ENCODE results near the gene APOBEC3B. TPM values are rescaled to one million over a fixed set of nuclear protein-coding genes. Genes with fewer than 3 reads are reported as not detected.
"Not testable (repeated sequence)": the region's sequence is repeated elsewhere in the genome, so short reads cannot be mapped to it uniquely, and the experiment has no call there.

APOBEC3B gene
- polyA plus RNA-seq, 1 donor from 2014 or later: 7.0 TPM

GRCh38 chr22:39031434-39032295 lies 49.5 kb downstream of the APOBEC3B start:
- not testable (repeated sequence) for H3K36me3 Mint-ChIP-seq, H3K27ac Mint-ChIP-seq, H3K27me3 Mint-ChIP-seq, H3K4me3 Mint-ChIP-seq, H3K4me1 Mint-ChIP-seq, H3K9me3 Mint-ChIP-seq

DNA sequence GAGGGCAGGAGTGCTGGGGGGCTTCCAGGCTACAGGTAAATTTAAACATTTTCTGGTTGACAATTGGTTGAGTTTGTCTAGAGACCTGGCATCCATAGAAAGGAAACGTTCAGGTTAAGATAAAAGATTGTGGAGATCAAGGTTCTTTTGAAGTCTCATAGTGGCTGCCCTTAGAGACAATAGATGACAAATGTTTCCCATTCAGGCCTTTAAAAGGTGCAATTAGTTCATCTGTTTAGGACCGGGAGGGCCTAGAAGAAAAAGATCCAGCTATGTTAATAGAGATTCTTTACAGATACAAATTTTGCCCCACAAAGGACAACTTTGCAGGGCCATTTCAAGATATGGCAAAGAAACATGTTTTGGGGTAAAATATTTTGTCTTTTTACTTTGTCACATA lies 54.9 kb downstream of the APOBEC3B start:
- Mint-ChIP-seq H3K4me3 (peak overlapping the region in 1 of 4 donors; percentile 7), H3K27ac (peak overlapping the region in 2 of 3 donors; percentile 12 to 67), H3K4me1 (peaks cover 11 to 14% (median 14%) of the 10 kb centered on the region in 3 donors)
- not testable (repeated sequence) for H3K36me3 Mint-ChIP-seq, H3K27me3 Mint-ChIP-seq, H3K9me3 Mint-ChIP-seq

DNA sequence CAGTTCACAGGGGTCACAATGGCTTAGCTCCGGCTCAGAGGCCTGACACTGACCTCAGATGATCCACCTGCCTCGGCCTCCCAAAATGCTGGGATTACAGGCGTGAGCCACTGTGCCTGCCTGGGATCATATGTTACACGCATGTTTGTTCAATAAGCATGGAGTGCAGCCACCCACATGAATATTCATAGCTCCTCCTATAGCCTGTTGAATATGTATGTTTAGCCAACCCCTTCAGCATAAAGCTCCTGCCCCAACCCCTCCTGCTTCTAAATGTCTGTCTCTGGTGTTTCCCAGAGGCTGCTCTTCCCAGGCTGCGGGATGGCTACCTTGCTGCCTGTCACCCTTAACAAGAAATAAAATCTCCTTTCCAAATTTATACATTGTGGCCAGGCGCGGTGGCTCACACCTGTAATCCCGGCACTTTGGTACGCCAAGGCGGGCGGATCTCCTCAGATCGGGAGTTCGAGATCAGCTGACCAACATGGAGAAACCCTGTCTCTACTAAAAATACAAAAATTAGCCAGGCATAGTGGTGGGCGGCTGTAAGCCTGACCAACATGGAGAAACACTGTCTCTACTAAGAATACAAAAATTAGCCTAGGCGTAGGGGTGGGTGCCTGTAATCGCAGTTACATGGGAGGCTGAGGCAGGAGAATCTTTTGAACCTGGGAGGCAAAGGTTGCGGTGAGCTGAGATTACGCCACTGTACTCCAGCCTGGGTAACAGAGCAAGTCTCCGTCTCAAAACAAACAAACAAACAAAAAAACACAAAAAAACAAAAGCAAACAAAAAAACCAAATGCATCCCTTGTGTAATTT lies 57.4 kb downstream of the APOBEC3B start:
- H3K36me3 Mint-ChIP-seq: peaks cover 4% of the 10 kb centered on the region
- peak overlapping the region; percentile 55 to 90 (median 85) for H3K4me3 Mint-ChIP-seq
- peak overlapping the region in 2 of 3 donors; percentile 83 to 96 for H3K27ac Mint-ChIP-seq
- no peaks in the 10 kb centered on the region for H3K27me3 Mint-ChIP-seq
- H3K9me3 Mint-ChIP-seq: no peaks in the 10 kb centered on the region
- H3K4me1 Mint-ChIP-seq: peaks cover 14 to 19% (median 14%) of the 10 kb centered on the region in 3 donors

DNA sequence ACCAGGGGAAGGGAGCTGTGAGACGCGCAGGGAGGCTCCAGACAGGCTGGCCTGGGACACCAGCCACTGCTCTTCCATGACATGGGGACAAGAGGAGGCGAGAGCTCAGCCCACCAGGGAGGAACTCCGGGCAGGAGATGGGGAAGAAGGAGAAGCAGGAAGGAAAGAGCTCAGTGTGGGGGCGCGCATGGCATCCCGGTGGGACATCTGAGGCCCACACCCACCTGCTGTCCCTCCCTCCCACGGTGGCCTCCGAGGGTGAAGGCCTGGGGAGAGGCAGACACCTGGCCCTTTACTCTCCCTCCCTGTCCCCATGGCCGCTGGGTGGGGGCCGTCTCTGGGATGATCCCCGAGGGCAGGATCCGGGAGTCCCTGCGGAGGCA lies 58.0 kb downstream of the APOBEC3B start:
- H3K27me3 Mint-ChIP-seq, H3K9me3 Mint-ChIP-seq, H3K36me3 Mint-ChIP-seq: not testable (repeated sequence)
- peak overlapping the region; percentile 55 to 90 (median 85) for H3K4me3 Mint-ChIP-seq
- H3K27ac Mint-ChIP-seq: peak overlapping the region; percentile 83 to 97 (median 96)
- peaks cover 14 to 23% (median 18%) of the 10 kb centered on the region in 3 donors for H3K4me1 Mint-ChIP-seq

GRCh38 chr22:39040538-39041296 lies 58.6 kb downstream of the APOBEC3B start, which contains the start of gene APOBEC3F:
TSS of gene APOBEC3F (plus strand) at chr22:39040864. CDS start at chr22:39040961, 97 bp downstream.
- not testable (repeated sequence) for H3K9me3 Mint-ChIP-seq, H3K27me3 Mint-ChIP-seq, H3K36me3 Mint-ChIP-seq
- H3K4me1 Mint-ChIP-seq: peaks cover 14 to 28% (median 18%) of the 10 kb centered on the region in 3 donors
- peak within 1 kb of the TSS; percentile 83 to 97 (median 96) for H3K27ac Mint-ChIP-seq
- peak within 1 kb of the TSS; percentile 87 to 96 (median 94) for H3K4me3 Mint-ChIP-seq

DNA sequence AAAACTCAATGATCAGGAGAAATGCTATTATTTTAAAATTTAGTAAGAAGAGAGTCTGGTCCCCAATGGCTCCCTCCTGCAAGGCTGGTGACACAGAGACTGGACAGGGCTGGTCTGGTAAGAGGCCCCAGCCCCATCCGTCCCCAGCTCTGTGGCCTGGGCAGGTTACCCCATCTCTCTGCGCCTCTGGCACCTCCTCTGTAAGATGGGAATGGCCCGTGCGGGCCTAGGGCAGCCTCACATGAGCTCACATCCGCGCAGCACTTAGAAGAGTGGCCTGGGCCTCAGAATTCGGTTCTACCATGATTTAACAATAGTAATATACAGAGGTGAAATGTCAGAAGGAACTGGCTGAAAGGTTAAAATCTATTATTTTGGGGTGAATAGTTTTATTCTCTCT lies 59.8 kb downstream of the APOBEC3B start:
- no peaks in the 10 kb centered on the region for H3K27me3 Mint-ChIP-seq
- peak overlapping the region; percentile 83 to 97 (median 96) for H3K27ac Mint-ChIP-seq
- peak overlapping the region; percentile 87 to 96 (median 94) for H3K4me3 Mint-ChIP-seq
- no peaks in the 10 kb centered on the region for H3K9me3 Mint-ChIP-seq
- peaks cover 9 to 33% (median 19%) of the 10 kb centered on the region in 3 donors for H3K4me1 Mint-ChIP-seq
- peaks cover 4% of the 10 kb centered on the region for H3K36me3 Mint-ChIP-seq

Other genes with a start within 250 kb of the APOBEC3B start
- gene SUN2, start 226.3 kb upstream of the APOBEC3B start, polyA plus RNA-seq: 206 TPM
- gene DNAL4, start 188.2 kb upstream of the APOBEC3B start, polyA plus RNA-seq: 9.0 TPM
- 0.04 TPM for gene NPTXR, start 138.3 kb upstream of the APOBEC3B start, polyA plus RNA-seq
- gene CBX6, start 110.1 kb upstream of the APOBEC3B start, polyA plus RNA-seq: 7.1 TPM
- gene APOBEC3A, start 24.7 kb upstream of the APOBEC3B start, polyA plus RNA-seq: not detected
- 268 TPM for gene APOBEC3C, start 31.9 kb downstream of the APOBEC3B start, polyA plus RNA-seq
- gene APOBEC3D, start 38.8 kb downstream of the APOBEC3B start, polyA plus RNA-seq: 22.0 TPM
- gene APOBEC3F, start 58.5 kb downstream of the APOBEC3B start, polyA plus RNA-seq: 33.0 TPM
- gene APOBEC3G, start 94.9 kb downstream of the APOBEC3B start, polyA plus RNA-seq: 90.7 TPM
- gene APOBEC3H, start 114.9 kb downstream of the APOBEC3B start, polyA plus RNA-seq: 0.48 TPM
- gene CBX7, start 170.3 kb downstream of the APOBEC3B start, polyA plus RNA-seq: 35.4 TPM

Data from IgD-negative memory B cell (primary cell).